GM23338 (cell line): ENCODE results near the gene HOXA3. TPM values are rescaled to one million over a fixed set of nuclear protein-coding genes. Genes with fewer than 3 reads are reported as not detected.
A peak's percentile ranks its signal among the peaks of the same experiment; 100 is the strongest.

Experiments
- ATAC-seq: fragments of 200-7000 bp; cut with Tn5 transposase; 3 replicates; pipeline ENCODE4 v1.9.1; 2020
- DNase-seq: peaks from one replicate; pipeline ENCODE4 v3.0.0-alpha.2; 2015; ENCODE audit warnings: low spot score
- H2AFZ ChIP-seq: fragments of 200-600 bp; sonication (generic); 2 replicates; pipeline ENCODE4 v1.8.0; 2016; ENCODE audit warnings: antibody characterized with exemption, mild to moderate bottlenecking, moderate library complexity
- H3F3A ChIP-seq: fragments of 200-600 bp; sonication (generic); replicated peaks from 2 replicates; pipeline ENCODE4 v1.8.0; 2017; ENCODE audit warnings: antibody characterized with exemption, mixed run types, low read depth
- H3K27ac ChIP-seq: fragments of 200-600 bp; sonication (generic); 2 replicates; pipeline ENCODE4 v1.6.1; 2016; ENCODE audit warnings: low read depth
- H3K27me3 ChIP-seq: fragments of 200-600 bp; sonication (generic); 2 replicates; pipeline ENCODE4 v1.8.0; 2016; ENCODE audit warnings: mild to moderate bottlenecking, mixed run types, moderate library complexity; ENCODE audit not compliant: insufficient read depth
- H3K36me3 ChIP-seq: fragments of 200-600 bp; sonication (generic); 2 replicates; pipeline ENCODE4 v1.8.0; 2016; ENCODE audit warnings: mild to moderate bottlenecking; ENCODE audit not compliant: insufficient read depth
- H3K4me1 ChIP-seq: fragments of 200-600 bp; sonication (generic); 2 replicates; pipeline ENCODE4 v1.8.0; 2016; ENCODE audit warnings: mild to moderate bottlenecking, moderate library complexity; ENCODE audit not compliant: insufficient read depth
- H3K4me2 ChIP-seq: fragments of 200-600 bp; sonication (generic); 2 replicates; pipeline ENCODE4 v1.7.1; 2017; ENCODE audit warnings: mixed run types
- H3K4me3 ChIP-seq: fragments of 200-600 bp; sonication (generic); 2 replicates; pipeline ENCODE4 v1.6.1; 2016; ENCODE audit warnings: mixed run types
- H3K79me2 ChIP-seq: fragments of 200-600 bp; sonication (generic); replicated peaks from 2 replicates; pipeline ENCODE4 v1.8.0; 2017; ENCODE audit warnings: mild to moderate bottlenecking; ENCODE audit not compliant: insufficient read depth
- H3K9me2 ChIP-seq: fragments of 200-600 bp; sonication (generic); 2 replicates; pipeline ENCODE4 v1.8.0; 2017; ENCODE audit not compliant: insufficient read depth
- H4K20me1 ChIP-seq: fragments of 200-600 bp; sonication (generic); replicated peaks from 2 replicates; pipeline ENCODE4 v1.8.0; 2017; ENCODE audit warnings: mild to moderate bottlenecking; ENCODE audit not compliant: insufficient read depth
- H3K27ac Mint-ChIP-seq: 2 replicates; pipeline ENCODE4 v1.8.0; 2020; ENCODE audit warnings: inconsistent platforms, mild to moderate bottlenecking, moderate library complexity, mixed read lengths
- H3K27me3 Mint-ChIP-seq: 3 replicates; pipeline ENCODE4 v1.8.0; 2022; ENCODE audit warnings: low read depth, mild to moderate bottlenecking, moderate library complexity, mixed read lengths, inconsistent platforms; ENCODE audit not compliant: insufficient read depth, poor library complexity
- H3K36me3 Mint-ChIP-seq: 3 replicates; pipeline ENCODE4 v1.8.0; 2021; ENCODE audit warnings: low read depth, mild to moderate bottlenecking, inconsistent platforms, moderate library complexity, mixed read lengths
- H3K4me1 Mint-ChIP-seq: 3 replicates; pipeline ENCODE4 v1.8.0; 2020; ENCODE audit warnings: mild to moderate bottlenecking, inconsistent platforms, mixed read lengths
- H3K4me3 Mint-ChIP-seq: 3 replicates; pipeline ENCODE4 v1.8.0; 2021; ENCODE audit warnings: moderate library complexity, mild to moderate bottlenecking, inconsistent platforms, mixed read lengths
- H3K9me3 Mint-ChIP-seq: 3 replicates; pipeline ENCODE4 v1.8.0; 2020; ENCODE audit warnings: moderate library complexity, mild to moderate bottlenecking, inconsistent platforms, mixed read lengths
- CREB1 ChIP-seq: fragments of 250-450 bp; sonication (Bioruptor Pico); IDR thresholded peaks from 2 replicates; pipeline ENCODE4 v1.5.0; 2020; ENCODE audit warnings: low read depth, mild to moderate bottlenecking, moderate library complexity
- CTCF ChIP-seq, 2 experiments: fragments of 200-600 bp in 1 of 2; sonication (generic) in 1 of 2; conservative IDR thresholded peaks; 2 replicates each; pipeline versions ENCODE4 v1.5.1 to v1.6.1; 2016 to 2017; ENCODE audit warnings: antibody characterized with exemption in 2 of 2, low read depth in 2 of 2, mild to moderate bottlenecking in 2 of 2, moderate library complexity in 1 of 2
- EZH2 ChIP-seq: fragments of 200-600 bp; sonication (generic); IDR thresholded peaks from one replicate; pipeline ENCODE4 v1.8.0; 2017; ENCODE audit warnings: antibody characterized with exemption, mild to moderate bottlenecking, low read depth; ENCODE audit not compliant: unreplicated experiment
- EZH2phosphoT487 ChIP-seq: fragments of 200-600 bp; sonication (generic); IDR thresholded peaks from one replicate; pipeline ENCODE4 v1.8.1; 2018; ENCODE audit warnings: antibody characterized with exemption; ENCODE audit not compliant: unreplicated experiment
- JUNB ChIP-seq: IDR thresholded peaks from one replicate; pipeline ENCODE4 v1.6.1; 2016; ENCODE audit warnings: antibody characterized with exemption; ENCODE audit not compliant: unreplicated experiment
- NANOG ChIP-seq: IDR thresholded peaks from 2 replicates; pipeline ENCODE4 v1.6.1; 2016; ENCODE audit warnings: antibody characterized with exemption, borderline replicate concordance
- POLR2AphosphoS5 ChIP-seq: IDR thresholded peaks from 2 replicates; pipeline ENCODE4 v1.6.1; 2016; ENCODE audit warnings: antibody characterized with exemption, low read depth
- REST ChIP-seq: IDR thresholded peaks from one replicate; pipeline ENCODE4 v1.6.1; 2018; ENCODE audit warnings: antibody characterized with exemption; ENCODE audit not compliant: unreplicated experiment
- STAT1 ChIP-seq: IDR thresholded peaks from one replicate; pipeline ENCODE4 v1.6.1; 2016; ENCODE audit warnings: antibody characterized with exemption; ENCODE audit not compliant: unreplicated experiment
- ZNF462 ChIP-seq: fragments of 250-450 bp; sonication (Bioruptor Pico); IDR thresholded peaks from 2 replicates; pipeline ENCODE4 v1.5.0; 2020; ENCODE audit warnings: mild to moderate bottlenecking, moderate library complexity
- polyA plus RNA-seq: library from polyadenylated mRNA; unstranded; fragments of >200 nt; fragmentation: Nextera tagmentation; extraction: Ambion mirVana; gene quantifications from 2 replicates; pipeline ENCODE4 v1.2.1, GENCODE V29; 2016
- total RNA-seq: library from RNA; depleted of rRNA; stranded (reverse); fragments of >200 nt; shearing (Covaris generic); gene quantifications from 2 replicates; pipeline ENCODE4 v1.2.3, GENCODE V29; 2014

Gene HOXA3
- total and polyA plus RNA-seq, 2 experiments from 2014 or later, result not detected

- H2AFZ ChIP-seq, result no peak overlapping the region
- H3K36me3 ChIP-seq, result no peaks in the 10 kb centered on the region
- Mint-ChIP-seq H3K4me1 (peaks cover 21% of the 10 kb centered on the region), H3K9me3 (peaks cover 11% of the 10 kb centered on the region; the same call in 2 of the 3 replicates), H3K27me3 (peaks cover 99% of the 10 kb centered on the region), H3K27ac (no peak overlapping the region), H3K36me3 (no peaks in the 10 kb centered on the region; the same call in 2 of the 3 replicates), H3K4me3 (peak overlapping the region; percentile 65)
- no peaks in the 10 kb centered on the region for H3K79me2 ChIP-seq
- no peak overlapping the region for H3K27ac ChIP-seq
- peak overlapping the region; percentile 75 for H3K4me2 ChIP-seq
- H3K27me3 ChIP-seq, result peaks cover 100% of the 10 kb centered on the region
- peak; percentile 86 for TF ChIP-seq EZH2phosphoT487
- TF ChIP-seq EZH2, result peak; percentile 75
- TF ChIP-seq ZNF462 (CRISPR knock-in tag), result no peak
- no peak for TF ChIP-seq JUNB
- TF ChIP-seq CREB1 (CRISPR knock-in tag), result no peak
- no peak for TF ChIP-seq STAT1
- TF ChIP-seq CTCF (conservative IDR thresholded peaks at IDR 0.05; ENCODE audit: low read depth in 2 of 2), result no peak
- no peak for TF ChIP-seq NANOG
- no peak for TF ChIP-seq POLR2AphosphoS5
- TF ChIP-seq REST, result no peak
- H3K9me2 ChIP-seq, result no peaks in the 10 kb centered on the region
- peaks cover 78% of the 10 kb centered on the region for H4K20me1 ChIP-seq
- DNase-seq (peak; percentile 82), ATAC-seq (peak; percentile 51)
- peak overlapping the region; percentile 49 for H3K4me3 ChIP-seq
- H3F3A ChIP-seq, result peaks cover 52% of the 10 kb centered on the region
- peaks cover 32% of the 10 kb centered on the region for H3K4me1 ChIP-seq
Observed at GRCh38 chr7:27108390-27109127, 43.8 kb downstream of the HOXA3 start.
